HG03175 (cell line): ENCODE measurements around the gene TBK1.

Source experiments
- ATAC-seq: cut with Tn5 transposase; IDR thresholded peaks from one replicate; pipeline ENCODE4 v1.9.1; 2021; ENCODE audit warnings: mild to moderate bottlenecking, moderate library complexity; ENCODE audit not compliant: unreplicated experiment

The TBK1 gene

DNA sequence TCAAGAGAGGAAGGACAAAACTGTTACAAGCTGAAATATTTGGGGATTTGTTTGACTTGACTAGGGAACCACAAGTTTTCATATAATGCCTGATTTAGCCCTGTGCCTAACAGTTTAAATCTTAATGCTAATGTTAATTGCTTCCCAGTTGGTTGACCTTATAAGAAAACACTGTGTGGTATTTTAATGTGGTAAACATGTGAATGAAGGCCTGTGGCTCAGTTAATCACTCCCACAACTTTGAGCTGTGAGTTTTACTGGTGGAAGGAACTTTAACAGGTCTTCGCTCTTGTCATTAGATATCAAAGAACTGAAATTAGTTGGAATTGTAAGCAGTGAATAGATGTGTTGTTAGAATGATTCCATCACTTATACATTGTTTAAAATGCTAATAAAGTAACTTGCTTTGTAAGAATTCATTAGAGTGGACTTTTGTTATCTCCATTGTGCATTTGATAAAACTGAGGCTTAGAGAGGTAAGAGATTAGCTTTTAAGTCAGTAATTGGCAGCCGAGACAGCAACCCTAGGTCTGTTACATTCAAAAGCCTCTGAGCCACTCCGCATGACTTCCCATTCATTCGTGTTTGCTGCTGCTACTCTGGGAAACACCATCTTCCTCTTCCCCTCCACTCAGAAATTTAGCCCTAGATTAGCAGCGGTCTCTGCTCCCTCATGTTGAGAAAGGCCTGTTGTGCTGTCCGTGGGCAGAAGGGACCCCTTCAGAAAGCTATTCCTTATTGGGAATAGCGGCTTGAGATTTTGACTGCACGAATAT lies 1.0 kb upstream of the TBK1 start:
- ATAC-seq, result no peak

DNA sequence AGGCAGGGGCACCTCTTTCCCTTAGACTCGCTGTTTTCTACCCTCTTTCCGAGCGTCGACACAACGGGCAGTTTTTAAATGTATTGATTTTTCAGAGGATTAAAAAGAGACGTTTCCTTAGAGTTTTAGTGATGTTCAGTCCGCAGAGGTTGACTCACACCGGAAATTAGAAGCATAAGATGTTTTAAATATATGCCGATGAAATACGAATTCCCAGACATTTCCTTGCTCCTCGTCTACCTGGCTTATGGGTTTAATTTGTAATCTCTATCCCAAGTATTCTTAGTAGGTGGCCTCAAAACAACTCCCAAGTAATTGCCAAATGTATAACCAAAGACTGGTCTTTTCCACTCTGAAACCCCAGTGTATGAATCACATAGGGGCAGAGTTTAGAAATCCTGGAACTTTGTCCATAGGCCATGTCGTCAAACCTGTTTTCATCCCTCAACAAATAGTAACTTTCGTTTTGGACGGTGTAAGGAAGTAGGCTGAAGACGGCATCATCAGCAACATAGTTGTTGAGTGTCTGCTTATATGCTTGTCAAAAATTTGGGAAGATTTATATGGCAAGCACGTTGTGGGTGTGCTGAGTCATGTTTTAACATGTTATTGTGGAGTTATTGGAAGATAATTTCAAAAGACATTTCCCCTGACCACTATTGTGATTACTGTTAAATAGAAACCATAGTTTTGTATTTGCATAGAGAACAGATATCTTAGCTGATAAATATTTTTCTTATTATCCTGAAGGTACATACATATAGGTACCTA lies 824 bp downstream of the TBK1 start:
- no peak for ATAC-seq

DNA sequence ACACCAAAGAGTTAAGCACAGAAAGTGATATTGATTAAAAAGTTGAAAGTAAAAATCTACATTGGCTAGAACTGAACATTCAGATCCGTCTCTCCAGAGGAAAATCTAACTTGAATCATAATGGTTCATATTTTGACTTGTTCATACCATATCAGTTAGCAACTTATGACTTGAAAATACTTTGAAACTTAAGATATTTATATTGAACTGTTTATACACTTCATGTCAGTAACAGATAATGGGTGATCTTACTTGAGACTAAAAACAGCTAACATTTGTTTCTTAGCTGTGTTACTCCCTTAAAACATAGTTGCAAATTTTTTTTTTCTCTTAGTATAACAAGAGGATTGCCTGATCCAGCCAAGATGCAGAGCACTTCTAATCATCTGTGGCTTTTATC lies 3.6 kb downstream of the TBK1 start:
- ATAC-seq, result no peak

DNA sequence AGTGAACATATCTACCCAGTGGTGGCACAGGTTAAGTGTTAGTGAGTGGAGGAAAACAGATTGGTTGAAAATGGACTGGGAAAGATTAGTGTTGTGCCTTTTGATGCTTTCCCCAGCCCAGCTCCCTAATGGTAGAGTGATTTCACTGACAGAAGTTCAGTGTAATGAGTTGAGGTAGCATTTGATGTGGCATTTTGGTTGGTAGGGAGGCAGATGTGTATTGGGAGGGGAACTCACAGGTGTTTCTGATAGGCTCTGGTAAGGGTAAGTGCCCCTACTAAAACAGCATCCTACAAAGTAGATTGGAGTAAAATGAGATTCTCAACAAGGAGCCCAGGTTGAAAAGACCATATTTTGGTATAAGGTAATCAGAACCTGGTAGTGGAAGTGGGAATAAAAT lies 4.2 kb downstream of the TBK1 start:
- ATAC-seq, result no peak

DNA sequence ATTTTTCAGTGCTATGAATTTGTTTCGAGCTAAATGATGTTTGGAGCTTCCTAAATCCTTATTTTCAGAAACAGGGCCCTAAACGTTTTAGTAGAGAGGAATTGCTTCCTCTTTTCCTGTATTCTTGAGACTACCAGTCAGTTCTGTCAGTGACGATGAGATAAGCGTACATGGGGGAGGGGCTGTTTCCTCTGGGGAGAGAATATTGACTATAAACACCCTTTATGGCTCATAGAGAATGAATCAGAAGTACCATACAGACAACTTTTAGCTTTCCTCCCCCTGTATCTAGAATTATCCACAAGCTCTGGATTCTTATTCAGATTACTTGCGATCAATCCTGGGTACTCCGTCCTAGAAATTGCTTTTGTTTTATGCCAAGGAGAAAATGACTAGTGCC lies 5.1 kb downstream of the TBK1 start:
- ATAC-seq, result no peak

DNA sequence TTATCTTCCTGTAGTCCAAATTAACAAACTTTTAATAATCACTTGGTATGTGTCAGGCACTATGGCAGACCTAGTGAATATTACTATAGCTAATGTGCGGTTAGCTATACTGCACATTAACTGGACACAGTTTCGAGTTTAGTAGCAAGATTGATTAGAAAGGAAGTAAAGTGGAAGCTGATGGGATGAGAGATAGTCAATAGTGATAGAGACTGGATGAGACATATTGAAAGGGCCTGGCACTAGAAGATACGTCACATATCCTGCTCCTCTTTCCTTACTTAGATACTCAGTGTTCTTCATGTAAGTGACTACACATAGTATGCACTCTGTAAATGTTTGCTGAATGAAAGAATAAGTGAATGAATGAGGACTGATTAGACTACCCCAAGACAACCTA lies 5.5 kb downstream of the TBK1 start:
- no peak for ATAC-seq

DNA sequence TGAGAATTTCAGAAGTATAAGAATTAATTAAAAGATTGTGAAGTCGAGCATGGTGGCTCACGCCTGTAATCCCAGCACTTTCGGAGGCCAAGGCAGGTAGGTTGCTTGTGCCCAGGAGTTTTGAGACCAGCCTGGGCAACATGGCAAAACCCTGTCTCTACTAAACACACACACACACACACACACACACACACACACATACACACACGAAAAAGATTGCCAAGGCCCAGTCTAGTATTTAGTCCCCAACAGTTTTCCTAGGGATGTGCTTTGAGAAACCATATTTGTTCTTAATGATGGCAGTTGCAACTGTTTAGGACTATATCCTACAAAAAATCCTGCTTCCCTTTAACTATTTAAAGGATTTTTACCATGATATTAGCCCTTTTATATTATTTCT lies 6.0 kb downstream of the TBK1 start:
- ATAC-seq, result no peak

DNA sequence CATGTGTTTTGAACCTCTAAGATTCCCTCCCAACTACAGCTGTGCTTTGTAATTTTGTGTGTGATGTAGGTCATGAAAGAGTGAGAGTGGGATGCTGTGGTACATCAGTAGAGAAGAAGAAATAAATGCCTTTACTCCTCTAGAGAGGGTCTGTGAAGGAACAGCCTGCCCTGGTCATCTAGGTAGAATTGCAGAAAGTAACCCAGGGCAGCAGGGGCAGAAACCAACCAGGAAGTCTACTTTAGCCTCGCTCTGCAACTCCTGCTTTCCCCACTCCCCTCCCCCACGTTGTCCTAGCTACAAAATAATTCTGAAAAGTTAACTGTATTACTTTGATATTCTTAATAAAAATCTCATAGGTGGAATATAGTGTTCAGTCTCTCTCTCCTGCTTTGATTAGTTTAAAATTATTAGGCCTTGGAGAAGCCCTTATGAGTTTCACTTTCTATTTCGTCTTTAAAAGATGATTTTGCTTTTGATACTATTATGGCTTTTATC lies 7.5 kb downstream of the TBK1 start:
- peak; percentile 56 for ATAC-seq

DNA sequence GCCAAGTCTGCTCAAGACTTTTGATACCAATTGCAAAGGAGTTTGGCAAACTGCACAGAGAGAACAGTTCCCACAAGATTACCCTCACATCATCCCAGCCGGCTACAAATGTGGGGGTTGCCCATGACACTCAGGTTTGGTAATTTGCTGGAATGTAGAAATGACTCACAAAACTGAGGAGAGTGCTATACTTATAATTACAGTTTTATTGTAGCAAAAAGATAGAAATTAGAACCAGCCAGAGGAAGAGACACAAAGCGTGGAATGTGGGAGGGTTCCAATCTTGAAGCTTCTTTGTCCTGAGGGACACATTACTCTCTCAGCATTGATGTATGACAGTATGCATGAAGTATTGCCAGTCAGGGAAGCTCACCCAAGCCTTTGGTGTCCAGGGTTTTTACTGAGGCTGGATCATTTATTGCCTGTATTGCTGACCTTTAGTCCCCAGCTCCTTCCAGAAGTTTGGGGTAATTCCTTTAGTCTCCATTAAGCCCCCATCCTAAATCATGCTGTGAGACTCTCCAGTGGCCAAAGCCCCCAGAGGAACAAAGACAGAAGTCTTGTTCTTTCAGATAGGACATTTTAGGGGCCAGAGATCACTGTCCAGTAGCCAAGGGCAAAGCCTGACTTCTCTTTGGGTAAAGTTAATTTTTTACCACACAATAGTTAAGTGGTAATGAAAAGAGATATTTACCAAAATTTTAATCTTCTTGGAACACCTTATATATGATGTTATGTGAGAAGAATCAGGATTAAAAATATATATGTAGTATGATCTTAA lies 9.9 kb downstream of the TBK1 start:
- ATAC-seq, result no peak

DNA sequence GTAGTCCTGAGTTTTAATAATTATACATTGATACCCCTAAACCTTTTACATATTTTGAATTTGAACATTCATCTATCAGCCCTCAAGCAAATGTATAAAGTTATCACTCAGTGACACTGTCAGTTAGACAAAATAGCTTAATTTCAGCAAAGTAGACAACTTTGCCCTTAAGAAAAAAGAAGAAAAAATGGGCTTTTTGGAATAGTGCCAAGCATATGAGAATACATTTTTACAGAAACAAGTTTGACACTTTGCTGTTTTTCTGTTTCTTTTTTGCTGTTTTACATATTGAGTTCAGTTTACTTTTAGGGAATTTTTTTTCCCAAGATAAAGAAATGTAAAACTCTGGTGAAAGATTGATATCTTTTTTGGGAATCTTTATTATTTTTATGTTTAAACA lies 14.3 kb downstream of the TBK1 start:
- ATAC-seq, result no peak

DNA sequence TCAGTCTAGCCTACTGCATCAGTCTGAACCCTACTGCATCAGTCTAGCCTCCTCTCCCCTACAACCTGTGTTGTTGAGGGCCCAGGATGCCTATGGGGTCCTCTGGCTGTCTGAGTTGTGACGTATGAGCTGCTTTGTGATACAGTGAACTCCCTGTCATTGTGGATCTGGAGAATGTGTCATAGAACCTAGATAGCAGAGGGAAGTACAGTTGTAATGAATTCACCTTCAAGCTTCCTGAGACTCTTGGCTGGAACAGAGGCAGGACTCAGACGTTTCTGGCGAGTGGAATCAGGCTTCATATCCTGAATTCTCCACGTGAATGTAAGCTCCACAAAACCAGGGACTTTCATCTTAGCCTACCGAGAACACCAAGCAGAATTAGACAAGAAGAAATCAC lies 17.0 kb downstream of the TBK1 start:
- no peak for ATAC-seq

DNA sequence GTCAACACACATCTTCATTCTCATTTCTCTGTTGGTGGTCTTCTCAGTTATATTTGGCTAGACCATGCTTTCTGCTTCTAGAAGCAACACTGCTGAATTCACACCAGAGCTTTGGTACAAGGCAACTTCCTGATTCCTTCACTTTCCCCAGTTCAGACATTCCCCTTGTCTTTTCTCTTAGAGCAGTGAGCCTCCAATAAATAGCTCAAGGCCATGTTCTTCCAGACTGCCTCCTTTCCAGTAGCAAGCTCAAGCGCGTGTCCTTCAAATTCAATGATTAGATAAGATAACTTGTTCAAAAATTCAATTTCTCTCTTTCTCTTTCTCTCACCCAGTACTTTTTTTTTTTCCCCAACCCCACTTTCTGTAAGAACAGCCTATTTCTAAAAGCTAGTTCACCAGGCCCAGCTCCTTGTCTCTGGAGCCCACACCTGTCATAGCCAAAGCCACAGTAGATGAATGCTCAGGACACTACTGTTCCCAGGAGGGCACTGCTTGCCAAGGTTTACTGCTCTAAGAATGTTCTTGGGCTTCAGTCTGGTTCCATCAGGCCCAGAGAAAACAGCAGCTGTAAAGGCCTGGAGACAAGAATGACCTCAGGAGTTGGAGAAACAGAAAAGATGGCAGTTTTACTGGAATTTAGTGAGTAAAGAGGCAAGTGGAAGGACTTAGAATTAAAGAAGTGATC lies 17.7 kb downstream of the TBK1 start:
- no peak for ATAC-seq

DNA sequence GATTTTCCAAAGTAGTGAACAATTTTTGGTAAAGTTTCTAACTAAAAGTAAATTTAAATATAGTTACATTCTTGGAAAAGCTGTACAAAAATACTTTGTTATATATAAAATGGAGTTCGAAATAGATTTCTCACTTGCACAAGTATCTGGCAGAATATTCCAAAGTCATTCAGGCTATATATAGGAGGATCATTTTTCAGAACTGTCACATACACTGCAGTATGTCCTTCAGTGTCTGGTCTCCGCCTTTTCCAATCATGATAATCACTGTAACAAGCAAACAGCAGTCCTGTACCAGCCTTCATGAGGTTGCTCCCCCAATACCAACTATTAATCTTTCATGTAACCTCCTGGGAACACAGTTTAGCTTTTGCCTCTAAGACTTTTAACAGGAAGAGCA lies 18.6 kb downstream of the TBK1 start:
- ATAC-seq, result no peak

DNA sequence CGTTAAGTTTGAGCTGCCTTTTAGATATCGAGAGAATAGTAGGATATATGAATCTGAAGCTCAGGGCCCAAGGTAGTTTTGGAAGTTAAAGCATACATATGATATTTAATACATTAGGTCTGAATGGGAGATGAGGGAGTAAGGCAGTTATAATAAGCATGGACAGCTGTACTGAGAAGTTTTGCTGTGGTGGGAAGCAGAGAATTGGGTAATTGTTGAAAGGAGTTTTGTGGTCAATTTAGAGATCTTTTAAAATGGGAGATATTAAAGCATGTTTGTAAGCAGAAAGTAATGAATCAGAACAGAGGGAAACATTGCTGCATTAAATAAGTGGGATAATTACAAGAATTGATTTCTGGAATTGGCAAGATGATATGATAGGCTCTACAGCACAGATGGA lies 21.3 kb downstream of the TBK1 start:
- no peak for ATAC-seq

DNA sequence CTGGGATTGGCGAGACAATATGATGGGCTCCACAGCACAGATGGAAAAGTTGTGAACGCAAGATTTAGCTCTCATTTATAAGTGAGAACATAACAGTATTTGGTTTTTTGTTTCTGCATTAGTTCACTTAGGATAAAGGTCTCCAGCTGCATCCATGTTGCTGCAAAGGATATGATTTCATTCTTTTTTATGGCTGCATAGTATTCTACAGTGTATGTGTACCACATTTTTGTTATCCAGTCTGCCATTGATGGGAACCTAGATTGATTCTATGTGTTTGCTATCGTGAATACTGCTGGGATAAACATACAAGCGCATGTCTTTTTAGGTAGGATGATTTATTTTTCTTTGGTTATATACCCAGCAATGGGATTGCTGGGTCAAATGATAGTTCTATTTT lies 23.6 kb downstream of the TBK1 start:
- ATAC-seq, result no peak

DNA sequence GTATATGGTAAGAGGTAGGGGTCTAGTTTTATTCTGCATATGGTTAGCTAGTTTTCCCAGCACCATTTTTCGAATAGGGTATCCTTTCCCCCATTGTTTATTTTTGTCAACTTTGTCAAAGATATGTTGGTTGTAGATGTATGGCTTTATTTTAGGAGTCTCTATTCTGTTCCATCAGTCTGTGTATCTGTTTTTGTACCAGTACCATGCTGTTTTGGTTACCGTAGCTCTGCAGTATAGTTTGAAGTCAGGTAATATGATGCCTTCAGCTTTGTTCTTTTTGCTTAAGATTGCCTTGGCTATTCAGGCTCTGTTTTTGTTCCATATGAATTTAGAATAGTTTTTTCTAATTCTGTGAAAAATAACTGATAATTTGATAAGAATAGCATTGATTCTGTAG lies 24.9 kb downstream of the TBK1 start:
- ATAC-seq, result no peak

DNA sequence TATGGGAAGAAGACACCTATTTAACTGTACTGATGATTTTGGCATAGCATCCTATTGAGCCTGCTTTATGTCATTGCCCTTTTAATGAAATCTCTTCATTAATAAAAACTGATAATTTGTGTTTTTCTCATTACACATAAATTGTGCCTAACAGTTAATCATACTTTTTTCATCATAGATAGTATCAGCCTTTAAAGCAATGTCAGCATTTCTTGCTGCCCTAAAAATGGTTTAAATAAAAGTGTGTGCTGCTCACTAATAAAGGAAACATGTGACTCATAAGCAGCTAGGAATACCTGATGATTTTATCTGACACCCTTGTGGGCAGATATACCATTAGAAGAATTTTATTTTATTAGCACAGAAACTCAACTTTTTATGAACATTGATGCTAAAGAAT lies 26.7 kb downstream of the TBK1 start:
- ATAC-seq, result no peak

DNA sequence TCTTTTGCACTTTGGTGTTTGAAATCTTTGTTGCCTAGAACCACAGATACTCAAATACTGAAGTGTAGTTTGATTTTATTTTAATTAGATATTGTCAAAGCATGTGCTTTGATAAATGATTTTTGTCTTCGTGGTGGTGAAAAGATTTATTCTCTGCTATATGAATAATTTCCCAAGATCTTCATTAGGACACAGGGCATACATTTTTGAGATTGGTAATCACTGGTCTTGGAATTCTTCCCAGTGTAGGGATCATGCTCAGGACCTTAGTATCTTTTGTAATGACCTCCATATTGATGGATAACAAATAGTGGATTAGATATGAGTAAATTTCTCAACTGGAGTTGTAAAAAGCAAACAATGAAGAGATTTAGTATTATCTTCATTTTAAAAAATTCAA lies 28.2 kb downstream of the TBK1 start:
- no peak for ATAC-seq

DNA sequence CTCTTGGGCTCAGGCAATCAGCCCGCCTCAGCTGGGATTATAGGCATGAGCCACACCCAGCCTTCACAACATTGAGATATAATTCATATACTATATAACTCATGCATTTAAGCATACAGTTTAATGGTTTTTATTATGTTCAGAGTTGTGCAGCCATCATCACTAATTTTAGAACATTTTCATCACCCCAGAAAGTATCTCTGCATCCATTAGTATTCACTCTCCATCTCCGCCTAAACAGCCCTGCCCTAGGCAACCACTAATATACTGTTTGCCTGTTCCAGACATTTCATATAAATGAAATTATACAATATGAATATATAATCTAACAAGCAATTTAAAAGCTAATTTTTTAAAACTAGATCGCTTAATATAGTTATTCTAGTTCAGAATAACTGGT lies 34.7 kb downstream of the TBK1 start:
- ATAC-seq, result no peak

DNA sequence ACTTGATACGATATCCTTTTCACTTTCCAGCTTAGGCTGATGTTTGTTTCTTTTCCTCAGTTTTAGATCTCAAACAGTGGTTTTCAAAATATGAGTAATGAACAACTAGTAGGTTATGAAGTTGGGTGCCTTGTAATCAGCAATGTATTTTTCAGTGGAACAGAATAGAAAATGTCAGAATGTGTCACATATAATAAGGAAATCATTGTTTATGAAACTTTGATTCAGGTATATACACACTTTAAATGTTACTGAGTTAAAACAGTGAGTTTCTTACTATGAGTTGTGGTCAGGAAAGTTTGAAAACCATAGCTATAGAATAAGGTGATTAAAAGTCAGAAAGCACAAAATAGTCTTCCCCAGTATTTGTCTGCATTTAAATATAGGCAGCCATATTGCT lies 39.8 kb downstream of the TBK1 start:
- no peak for ATAC-seq

DNA sequence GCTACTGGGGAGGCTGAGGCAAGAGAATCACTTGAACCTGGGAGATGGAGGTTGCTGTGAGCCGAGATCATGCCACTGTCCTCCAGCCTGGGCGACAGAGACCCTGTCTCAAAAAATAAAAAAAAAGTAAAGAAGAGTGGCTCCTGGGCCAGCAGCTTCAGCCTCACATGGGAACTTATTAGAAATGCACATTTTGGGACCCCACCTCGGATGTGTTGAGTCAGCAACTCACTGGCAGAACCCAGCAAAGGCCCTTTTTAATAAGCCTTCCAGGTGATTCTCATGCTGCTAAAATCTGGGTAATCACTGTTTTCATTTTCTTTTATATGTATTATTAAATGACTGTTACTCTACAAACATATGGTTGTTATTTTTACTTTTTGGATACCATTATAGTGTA lies 41.6 kb downstream of the TBK1 start:
- no peak for ATAC-seq
